ENCODE measurements around the gene PASK.

Gene PASK

GRCh38 chr2:241148239-241148638, 1.0 kb downstream of the PASK start:
- no peak for DNase-seq (ENCODE audit: low spot score)
- FAIRE-seq, result no peak

- FAIRE-seq, result no peak
These were observed 1.9 kb downstream of the PASK start for GRCh38 chr2:241147336-241147735.

GRCh38 chr2:241146286-241146685, 3.0 kb downstream of the PASK start:
- FAIRE-seq (no peak), DNase-seq (ENCODE audit: low spot score) (no peak)

More at GRCh38 chr2:241147336-241147735, 1.9 kb downstream of the PASK start:
- no peak for DNase-seq (ENCODE audit: low spot score)

GRCh38 chr2:241142593-241142992, 6.7 kb downstream of the PASK start:
- no peak for FAIRE-seq
- no peak for DNase-seq (ENCODE audit: low spot score)

GRCh38 chr2:241142063-241142462, 7.2 kb downstream of the PASK start:
- DNase-seq (ENCODE audit: low spot score) (no peak), FAIRE-seq (no peak)

GRCh38 chr2:241141214-241141770, 8.0 kb downstream of the PASK start:
- DNase-seq (ENCODE audit: low spot score) (no peak), FAIRE-seq (no peak)

GRCh38 chr2:241140445-241140840, 8.8 kb downstream of the PASK start:
- DNase-seq (ENCODE audit: low spot score) (no peak), FAIRE-seq (no peak)

- FAIRE-seq (no peak), DNase-seq (ENCODE audit: low spot score) (no peak)
These were observed 9.5 kb downstream of the PASK start for GRCh38 chr2:241139531-241140444.

- FAIRE-seq (no peak), DNase-seq (ENCODE audit: low spot score) (no peak)
These were observed 10.8 kb downstream of the PASK start for GRCh38 chr2:241138471-241138870.

- no peak for DNase-seq (ENCODE audit: low spot score)
- FAIRE-seq, result no peak
These were observed 11.7 kb downstream of the PASK start for GRCh38 chr2:241137276-241138190.

- no peak for FAIRE-seq
These were observed 12.5 kb downstream of the PASK start for GRCh38 chr2:241136661-241137260.

GRCh38 chr2:241136191-241136590, 13.1 kb downstream of the PASK start:
- DNase-seq (ENCODE audit: low spot score) (no peak), FAIRE-seq (no peak)

More at GRCh38 chr2:241136661-241137260, 12.5 kb downstream of the PASK start:
- no peak for DNase-seq (ENCODE audit: low spot score)

- FAIRE-seq (no peak), DNase-seq (ENCODE audit: low spot score) (no peak)
These were observed 13.5 kb downstream of the PASK start for GRCh38 chr2:241135737-241136136.

- DNase-seq (ENCODE audit: low spot score) (no peak), FAIRE-seq (no peak)
These were observed 14.6 kb downstream of the PASK start for GRCh38 chr2:241134711-241135110.

GRCh38 chr2:241133436-241133820, 15.8 kb downstream of the PASK start:
- DNase-seq (ENCODE audit: low spot score), result no peak
- FAIRE-seq, result no peak

- DNase-seq (ENCODE audit: low spot score) (no peak), FAIRE-seq (no peak)
These were observed 16.5 kb downstream of the PASK start for GRCh38 chr2:241132538-241133435.

- FAIRE-seq (no peak), DNase-seq (ENCODE audit: low spot score) (no peak)
These were observed 17.7 kb downstream of the PASK start for GRCh38 chr2:241131531-241131930.

GRCh38 chr2:241130316-241130715, 19.0 kb downstream of the PASK start:
- FAIRE-seq (no peak), DNase-seq (ENCODE audit: low spot score) (no peak)

- FAIRE-seq (no peak), DNase-seq (ENCODE audit: low spot score) (no peak)
These were observed 20.0 kb downstream of the PASK start for GRCh38 chr2:241129086-241129871.

- DNase-seq (ENCODE audit: low spot score) (no peak), FAIRE-seq (no peak)
These were observed 21.0 kb downstream of the PASK start for GRCh38 chr2:241128266-241128665.

Measured in RCC 7860 (cell line).